Peyer's patch (tissue), 4 donors: ENCODE data around the gene TRPV6.

Experiments used
- CTCF ChIP-seq, 6 experiments: fragments of 450-650 bp in 4 of 6; fragments of 200-600 bp in 2 of 6; sonication (generic) in 1 of 6; IDR thresholded peaks; one replicate each; pipeline ENCODE4 v1.5.1; 2017 to 2019; ENCODE audit warnings: antibody characterized with exemption in 6 of 6, mild to moderate bottlenecking in 3 of 6, moderate library complexity in 1 of 6
- POLR2A ChIP-seq, 2 donors: fragments of 450-650 bp; IDR thresholded peaks; one replicate each; pipeline ENCODE4 v1.5.1; 2017; ENCODE audit warnings: antibody characterized with exemption in 2 of 2, mild to moderate bottlenecking in 2 of 2, moderate library complexity in 2 of 2

- TF ChIP-seq CTCF (IDR thresholded peaks at IDR 0.05) (no peak), POLR2A (IDR thresholded peaks at IDR 0.05) (no peak)
Observed at GRCh38 chr7:142857625-142858024, 27.9 kb downstream of the TRPV6 start.
